Hematopoietic multipotent progenitor cell treated with erythropoietin and hydrocortisone succinate and interleukin-3 and kit ligand, for 4 days (in vitro differentiated cells): ENCODE data around the gene HMG20A.

Source experiments
- DNase-seq: peaks from one replicate; pipeline ENCODE4 v3.0.0-alpha.2; 2015

Gene HMG20A

DNA sequence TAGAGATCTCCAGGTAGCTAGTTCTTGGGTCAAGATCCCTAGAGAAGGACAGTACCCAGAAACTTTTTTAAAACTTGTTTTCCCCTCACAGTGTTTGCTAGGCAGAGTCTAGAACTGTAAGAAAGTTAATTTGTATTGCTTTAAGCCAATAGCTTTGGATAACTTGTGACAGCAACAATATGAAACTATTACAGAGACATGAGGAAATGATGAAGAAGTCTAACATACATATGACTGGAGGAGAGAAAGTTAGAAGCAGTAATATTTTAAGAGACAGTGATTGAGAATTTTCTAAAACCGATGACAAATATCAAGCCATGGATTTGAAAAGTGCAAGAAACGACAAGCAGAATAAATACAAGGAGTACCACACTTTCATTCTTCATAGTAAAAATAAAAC is 10.0 kb downstream of the HMG20A start:
- DNase-seq, result no peak

DNA sequence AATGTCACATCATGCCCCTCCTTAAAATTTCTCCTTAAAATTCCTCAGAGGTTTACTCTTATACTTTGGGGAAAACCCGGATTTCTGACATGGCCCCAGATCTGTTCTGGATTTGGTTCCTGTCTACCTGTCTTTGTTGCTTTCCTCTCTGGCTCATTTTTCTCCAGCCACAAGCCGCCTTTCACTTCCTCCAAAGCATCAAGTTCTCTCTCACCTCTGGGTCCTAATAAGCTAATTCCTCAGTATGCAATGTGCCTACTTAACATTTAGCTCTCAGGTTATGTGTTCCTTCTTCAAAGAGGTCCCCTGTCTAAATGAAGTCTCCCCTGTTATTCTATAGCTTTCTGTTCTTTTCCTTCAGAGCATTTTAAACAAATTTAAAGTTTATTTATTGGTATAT is 16.1 kb downstream of the HMG20A start:
- DNase-seq, result no peak

DNA sequence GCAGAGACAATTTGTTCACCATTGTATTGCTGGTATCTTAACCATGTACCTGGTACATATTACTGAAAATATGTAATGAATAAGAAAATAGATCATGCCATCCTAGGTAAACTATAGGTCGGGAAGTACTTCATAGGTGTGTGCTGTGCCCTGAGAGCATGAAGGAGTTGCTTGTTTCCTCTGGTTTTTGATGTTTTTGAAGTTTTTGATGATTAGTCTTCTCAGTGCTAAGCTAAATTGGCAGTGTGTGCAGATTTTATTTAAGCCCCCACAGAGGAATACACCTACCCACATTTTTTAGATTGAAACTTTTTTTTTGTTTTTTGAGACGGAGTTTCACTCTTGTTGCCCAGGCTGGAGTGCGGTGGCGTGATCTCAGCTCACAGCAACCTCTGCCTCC is 16.6 kb downstream of the HMG20A start:
- no peak for DNase-seq

GRCh38 chr15:77440378-77440999 is 19.8 kb downstream of the HMG20A start:
- DNase-seq, result no peak

DNA sequence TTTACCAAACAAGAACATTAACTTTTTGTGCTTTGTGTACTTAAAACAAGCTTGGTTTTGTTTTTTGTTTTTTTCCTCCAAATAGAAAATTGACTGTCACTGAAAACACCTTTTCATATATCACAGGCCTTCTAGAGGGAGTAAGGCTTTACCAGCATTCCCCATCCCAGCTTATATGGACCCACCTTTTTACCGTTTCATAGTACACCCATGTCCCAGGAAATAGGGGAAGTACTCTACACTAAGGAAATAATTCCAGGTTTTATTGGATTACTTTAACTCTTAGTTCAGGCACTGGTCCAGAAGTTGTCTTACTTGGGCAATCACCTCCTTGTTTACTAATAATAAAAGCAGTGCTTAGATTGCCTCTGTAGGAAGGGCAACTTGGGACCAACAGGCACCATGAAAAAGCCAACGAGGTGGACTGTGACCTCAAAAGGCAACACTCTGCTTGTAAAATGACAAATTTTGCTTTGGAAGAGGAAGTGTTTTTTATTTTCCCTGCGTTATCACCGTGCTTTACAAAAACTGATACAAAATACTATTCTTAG is 26.2 kb downstream of the HMG20A start:
- DNase-seq, result no peak

DNA sequence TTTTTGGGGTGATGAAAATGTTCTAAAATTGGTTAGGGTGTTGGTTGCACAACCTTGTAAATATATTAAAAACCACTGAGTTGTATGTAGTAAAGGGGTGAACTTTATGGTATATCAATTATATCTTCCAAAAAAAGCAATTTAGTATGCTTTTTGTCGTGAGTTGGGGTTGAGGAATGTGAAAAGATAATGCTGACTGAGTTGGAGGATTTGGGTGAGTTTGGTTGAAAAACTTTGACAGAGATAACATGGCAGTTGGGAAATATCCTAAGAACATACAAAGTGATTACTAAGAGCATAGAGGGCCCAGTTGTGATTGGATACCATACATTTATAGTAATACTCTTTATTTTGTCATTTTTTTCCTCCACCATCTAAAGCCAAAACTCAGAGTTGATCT is 33.6 kb downstream of the HMG20A start:
- DNase-seq, result no peak

DNA sequence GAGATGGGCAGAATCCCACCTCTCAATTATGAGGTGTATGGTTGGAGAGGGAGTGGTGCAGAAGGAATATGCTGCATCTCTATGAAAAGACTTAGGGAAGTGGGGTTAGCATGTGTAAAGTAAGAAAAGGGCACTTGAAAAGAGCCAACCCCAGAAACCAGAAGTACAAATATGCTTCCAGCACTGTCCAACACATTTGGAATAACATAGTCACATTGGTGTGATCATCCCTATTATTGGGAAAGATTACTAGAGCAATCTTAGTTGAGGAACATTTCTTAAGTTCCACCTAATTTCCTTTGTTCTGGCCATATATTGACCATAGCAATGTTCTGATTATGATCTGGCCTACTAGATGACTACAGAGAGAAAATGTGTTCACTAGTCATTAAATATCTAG is 34.3 kb downstream of the HMG20A start:
- no peak for DNase-seq

- no peak for DNase-seq
Observed at GRCh38 chr15:77455696-77456321, 35.1 kb downstream of the HMG20A start.

- no peak for DNase-seq
Observed at GRCh38 chr15:77456746-77457145, 36.1 kb downstream of the HMG20A start.

DNA sequence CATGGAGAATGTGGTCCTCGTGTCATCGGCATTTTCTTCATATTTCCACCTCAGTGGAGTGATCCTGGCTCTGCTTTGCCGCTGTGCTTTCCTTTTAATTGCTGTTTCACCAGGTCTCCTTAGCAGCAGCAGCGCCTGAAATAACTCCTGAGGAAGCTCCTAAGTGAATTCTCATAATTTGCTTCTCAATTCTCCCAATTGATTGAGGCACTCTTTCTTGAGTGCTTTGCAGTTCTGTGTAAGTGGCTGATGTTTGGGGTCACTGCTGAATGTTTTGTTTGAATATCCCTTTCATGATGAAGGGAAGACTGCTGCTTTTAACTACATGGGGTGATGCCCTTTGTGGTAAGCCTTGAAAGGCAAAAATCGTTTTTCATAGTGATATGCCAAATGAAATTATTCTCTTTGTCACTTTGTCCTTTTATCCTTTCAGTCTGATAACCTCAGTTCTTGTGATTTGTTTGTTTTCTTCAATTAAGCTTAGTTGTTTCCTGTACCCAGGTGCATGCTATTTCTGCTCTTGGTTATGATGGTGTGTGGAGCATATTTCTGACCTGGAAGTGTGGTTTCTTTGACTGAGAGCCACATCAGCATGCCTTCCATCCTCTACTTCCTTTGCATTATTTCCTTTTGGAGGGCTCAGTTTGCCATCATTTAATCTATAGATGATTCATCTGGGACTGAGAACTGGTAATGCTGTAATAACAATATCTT is 36.7 kb downstream of the HMG20A start:
- no peak for DNase-seq

DNA sequence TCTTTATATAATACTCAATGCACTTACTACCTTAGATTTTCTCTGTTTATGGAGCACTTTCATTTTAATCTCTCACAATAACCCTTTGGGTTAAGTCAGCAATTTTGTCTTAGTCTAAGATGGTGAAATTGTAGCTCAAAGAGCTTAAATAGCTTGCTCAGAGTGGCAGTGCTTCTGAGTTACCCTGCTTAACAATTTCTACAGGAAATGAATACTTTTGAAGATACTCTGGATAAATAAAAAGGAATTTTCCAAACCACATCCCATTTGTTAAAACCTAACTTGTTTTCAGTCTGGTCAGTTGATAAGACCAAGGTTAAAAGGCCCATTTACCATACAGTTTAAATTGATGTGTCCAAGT is 37.2 kb downstream of the HMG20A start:
- no peak for DNase-seq

- no peak for DNase-seq
Observed at GRCh38 chr15:77459031-77459430, 38.3 kb downstream of the HMG20A start.

DNA sequence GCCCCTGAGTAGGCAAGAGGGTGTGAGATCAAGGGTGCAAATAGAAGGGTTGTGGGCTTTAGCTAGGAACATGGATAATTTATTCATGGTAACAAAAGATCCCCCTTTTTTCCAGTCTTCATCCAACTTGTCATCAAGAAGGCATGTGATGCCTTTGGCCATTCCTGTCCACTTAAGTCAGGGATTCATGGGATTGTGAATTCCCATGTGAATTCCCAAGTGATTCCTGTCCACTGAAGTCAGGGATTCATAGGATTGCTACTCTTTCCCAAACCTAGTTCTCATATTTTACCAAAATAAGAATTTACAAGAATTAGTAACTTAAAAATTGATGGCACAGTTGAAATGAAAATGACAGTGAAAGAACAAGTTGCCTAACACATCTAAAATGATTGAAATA is 40.8 kb downstream of the HMG20A start:
- DNase-seq, result no peak

DNA sequence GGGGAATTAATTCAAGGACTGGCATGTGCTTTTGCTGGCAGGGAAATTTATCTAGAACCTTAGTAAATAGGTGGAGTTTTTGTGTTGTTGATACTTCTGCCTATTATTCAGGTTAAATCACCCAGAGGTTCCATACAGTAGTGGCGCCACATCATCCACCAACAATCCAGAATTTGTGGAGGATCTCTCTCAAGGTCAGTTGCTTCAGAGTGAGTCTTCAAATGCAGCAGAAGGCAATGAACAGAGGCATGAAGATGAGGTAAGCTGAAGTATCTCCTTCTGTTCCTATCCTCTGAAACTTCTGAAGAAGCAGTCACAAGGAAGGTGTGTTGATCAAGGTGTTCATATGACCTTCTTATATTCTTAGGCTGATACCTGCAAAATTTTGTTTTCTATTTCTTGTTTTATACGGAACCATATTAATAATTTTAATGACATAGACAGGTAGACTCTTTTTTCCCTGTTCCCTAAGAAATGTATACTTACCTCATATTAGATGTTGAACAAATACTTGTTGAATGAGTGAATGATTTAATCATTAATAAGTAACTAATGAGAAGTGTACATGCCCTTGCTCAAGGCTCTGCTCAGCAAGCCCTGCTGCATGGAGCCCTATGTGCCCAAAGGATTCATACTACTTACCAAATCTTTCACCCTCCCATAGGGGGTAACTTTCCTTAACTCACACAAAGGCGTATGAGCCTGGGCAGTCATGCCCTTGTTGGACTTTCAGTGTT is 43.6 kb downstream of the HMG20A start:
- DNase-seq, result no peak

DNA sequence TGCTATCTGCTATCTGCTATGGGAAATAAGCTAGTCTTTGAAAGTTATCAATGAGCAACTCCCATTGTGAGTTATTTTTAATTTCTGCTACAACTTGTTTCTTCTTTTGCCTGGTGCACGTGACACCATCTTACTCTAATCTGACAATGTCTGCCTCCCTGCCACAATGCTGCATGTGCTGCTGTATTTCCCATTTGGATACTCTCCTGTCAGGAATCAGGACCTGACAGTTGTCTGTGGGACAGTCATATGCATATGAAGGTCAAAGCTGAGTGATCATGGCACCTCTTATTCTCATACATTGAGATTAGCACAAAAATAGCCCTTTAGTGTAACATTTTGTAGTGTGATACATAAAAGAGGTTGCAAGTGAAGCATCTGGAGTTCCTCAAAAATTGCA is 45.8 kb downstream of the HMG20A start:
- no peak for DNase-seq

GRCh38 chr15:77468896-77469295 is 48.2 kb downstream of the HMG20A start:
- DNase-seq, result no peak

DNA sequence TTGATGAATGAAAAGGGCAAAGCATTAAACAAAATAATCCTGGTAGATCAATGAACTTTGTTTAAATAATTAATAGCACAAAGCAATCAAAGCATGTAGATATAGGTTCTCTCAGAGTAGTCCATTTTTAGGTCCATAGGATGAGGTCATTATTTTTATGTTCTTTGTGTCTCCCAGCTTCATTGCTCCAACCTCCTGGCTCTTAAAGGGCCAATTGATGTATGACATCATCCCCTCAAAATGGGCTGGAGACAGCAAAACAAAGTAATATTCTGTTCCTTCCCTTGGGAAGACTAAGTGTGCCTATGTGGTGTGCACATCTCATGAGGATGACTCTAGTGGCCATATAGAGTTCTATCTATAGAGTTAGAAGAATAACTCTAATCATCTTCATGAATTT is 49.5 kb downstream of the HMG20A start:
- no peak for DNase-seq

GRCh38 chr15:77473328-77473727 is 52.6 kb downstream of the HMG20A start:
- no peak for DNase-seq

DNA sequence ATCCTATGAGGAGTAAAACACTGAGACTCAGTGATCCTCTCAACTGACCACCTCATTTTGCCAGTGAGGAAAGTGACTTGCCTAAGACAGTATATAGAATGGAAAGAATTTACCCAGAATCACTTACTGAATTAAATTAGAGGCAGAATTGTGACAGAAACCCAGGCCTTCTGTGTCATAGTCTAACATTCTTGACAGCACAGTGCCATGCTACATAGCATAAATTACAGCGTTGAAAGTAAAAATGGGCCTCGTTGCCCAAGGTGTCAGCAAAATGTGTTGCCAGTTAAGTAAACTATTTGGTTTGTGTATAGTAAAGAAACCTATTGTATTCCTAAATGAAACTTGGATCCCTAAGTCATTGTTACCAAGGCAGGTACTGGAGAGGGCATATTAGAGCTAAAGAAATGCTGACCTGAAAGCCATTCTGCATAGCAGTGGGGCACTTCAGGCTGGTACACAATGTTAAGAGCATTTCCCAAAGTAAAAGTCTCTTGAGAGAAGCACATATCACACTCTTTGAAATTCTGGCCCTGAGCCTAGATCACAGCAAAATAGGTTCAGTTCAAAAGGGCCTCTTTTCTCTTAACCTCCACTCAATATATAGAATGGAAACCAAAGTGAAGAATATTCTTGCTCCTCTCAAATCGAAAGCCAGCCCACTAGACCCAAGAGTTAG is 53.8 kb downstream of the HMG20A start:
- no peak for DNase-seq

DNA sequence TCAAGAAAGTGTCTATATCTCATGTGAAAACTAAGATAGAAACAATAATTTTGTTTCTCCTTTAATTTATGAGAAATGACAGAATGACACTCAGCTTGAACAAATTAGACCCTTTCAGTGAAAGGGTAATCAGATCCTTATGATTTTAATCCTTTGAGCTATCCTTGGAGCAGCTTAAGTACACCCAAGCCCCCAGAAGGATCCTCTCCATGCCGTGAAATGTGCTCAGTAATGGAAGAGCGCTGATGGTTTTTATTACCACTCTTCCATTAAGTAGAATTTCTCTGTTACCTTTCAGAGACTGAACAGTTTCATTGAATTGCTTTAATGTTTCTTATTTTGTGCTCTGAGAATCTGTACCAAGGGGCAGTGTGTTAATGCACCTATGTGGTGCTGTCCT is 54.3 kb downstream of the HMG20A start:
- no peak for DNase-seq

GRCh38 chr15:77475898-77476297 is 55.2 kb downstream of the HMG20A start:
- DNase-seq, result no peak

DNA sequence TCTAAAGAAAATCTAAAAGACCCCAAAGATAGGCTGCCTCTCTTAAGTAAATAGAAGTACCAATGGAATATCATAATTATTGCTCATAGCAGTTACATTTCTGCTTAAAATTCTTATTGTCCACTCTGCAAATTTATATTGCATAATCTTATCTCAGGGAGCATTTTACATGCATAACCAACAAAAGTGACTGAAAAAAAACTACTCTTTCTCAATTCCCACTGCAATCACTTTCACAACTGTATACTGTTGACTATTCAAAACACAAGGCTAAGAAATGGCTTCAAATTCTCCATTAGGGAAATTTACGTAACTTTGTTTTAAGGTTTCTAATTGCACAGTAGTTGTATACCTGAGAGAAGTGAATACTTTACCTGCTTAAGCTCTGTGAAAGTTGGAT is 56.3 kb downstream of the HMG20A start:
- DNase-seq, result no peak

GRCh38 chr15:77478051-77478450 is 57.4 kb downstream of the HMG20A start:
- DNase-seq, result no peak
